NCI-H345 treated with DMSO at 0.1 percent for 48 hours (cell line): Measurements from ENCODE around the gene CHST11.

Source experiments
- DNase-seq: peaks from one replicate; lab custom pipeline; 2025; ENCODE audit not compliant: unreplicated experiment; lab: John Stamatoyannopoulos, UW

CHST11 gene

DNA sequence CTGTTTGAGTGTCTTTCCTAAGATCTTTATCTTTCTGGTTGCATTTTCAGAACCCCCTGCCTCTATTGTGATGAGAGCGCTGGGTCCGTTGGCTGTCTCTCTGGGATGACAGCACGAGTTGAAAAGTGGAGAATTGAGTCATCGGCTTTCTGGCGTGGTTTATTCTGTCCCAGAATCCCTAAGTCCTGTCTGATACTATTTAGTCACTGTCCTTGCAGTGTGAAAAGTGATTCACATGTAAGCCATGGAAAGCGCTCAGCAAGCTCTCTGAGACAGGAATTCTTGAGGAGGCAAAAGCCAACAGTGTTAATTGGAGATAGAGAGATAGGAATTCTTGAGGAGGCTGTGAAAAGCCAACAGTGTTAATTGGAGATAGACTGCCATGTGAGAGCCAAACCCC, 121.7 kb downstream of the CHST11 start:
- no peak for DNase-seq

DNA sequence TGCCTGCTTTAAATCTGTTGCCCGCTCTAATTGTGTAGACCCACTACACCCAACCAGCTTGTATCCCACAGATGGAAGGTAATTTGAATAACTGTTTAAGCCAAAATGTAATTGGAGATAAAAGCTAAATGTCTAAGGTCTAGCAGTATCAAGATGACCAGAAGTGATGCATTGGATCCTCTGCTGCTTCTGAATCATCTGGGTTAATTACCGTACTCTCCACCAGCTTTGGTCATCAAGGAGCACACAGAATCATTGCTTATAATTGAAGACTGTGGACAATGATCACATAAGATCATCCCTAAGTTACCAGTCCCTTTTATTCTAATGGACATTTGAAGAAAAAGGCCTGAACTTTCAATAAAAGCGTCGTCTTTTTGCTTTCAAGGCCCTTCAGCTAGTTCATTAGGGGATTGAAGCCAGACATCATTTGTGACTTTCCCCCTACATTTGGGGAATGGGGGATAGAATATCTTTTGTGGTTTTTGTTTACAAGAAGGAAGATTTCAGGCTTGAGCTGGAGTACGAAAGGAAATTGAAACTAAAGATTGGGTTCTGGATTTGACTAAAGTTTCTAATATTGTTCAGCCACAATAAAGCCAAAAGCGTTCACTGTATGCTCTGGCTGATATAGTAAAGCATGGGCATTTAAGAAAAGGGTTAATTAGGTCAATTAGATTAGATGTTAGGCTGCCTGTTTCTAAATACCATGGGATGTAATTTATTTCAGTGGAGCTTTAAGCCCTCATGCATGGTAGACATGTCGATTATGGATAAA, 123.2 kb downstream of the CHST11 start:
- no peak for DNase-seq

DNA sequence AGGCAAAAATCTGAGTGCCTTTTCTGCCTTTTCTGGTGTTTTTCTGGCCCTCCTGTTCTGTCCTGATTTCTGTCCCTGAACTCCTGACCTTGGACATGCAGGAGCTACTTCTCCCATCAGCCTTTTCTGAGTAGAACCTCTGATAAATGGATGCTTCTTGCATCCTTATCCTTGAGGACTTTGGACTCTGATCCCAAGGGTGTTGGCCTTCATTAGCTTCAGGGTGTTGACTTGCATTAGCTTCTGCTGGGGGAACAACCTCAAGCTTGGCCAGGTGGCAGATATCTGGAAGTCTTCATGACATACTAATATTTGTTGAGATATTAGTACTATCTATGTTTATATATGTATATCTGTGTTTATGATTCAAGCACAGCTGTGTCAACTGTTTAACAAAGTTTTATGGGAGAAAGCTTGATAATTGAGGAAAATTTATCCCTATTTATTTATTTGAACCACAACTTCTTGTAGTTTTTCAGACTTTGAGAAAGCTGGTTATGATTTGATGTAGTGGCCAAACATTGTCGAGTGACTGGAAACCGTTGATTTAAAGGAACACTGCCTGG, 124.3 kb downstream of the CHST11 start:
- no peak for DNase-seq

DNA sequence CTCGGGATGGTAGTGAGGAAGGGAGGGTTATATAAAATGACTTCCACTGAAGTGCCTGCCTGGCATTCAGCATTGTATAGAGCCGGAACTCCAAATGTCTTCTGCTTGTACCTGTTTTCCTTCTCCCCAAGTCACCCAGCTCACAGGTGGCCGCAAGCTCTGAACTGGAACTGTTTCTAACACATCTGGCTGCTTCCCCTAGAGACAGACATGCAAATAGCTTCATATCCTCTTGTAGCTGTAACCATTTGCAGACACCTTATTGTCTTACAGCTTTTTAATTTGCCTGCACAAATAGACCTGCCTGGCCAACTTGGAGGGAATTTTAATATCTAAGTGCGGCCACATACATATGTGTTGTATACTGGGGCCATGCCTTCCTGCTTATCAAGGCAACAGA, 126.0 kb downstream of the CHST11 start:
- DNase-seq = no peak

DNA sequence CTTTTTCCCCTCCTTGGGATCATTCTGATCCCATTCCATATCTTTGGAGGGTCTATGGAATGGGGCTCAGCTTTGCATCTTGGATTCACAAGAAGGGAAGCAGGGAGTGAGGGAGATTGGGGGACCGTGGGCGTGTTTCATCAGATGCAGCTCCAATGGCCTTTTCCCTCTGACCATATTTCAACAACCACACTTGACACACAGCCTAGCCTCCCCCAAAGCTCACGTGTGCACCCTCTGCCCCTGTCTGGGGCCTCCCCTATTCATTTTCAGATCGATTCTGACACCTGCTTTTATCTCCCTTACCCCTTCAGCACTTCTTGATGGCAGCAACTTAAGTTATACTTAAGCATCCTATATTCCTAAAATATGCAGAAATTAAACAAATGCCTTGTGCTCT, 126.6 kb downstream of the CHST11 start:
- no peak for DNase-seq

DNA sequence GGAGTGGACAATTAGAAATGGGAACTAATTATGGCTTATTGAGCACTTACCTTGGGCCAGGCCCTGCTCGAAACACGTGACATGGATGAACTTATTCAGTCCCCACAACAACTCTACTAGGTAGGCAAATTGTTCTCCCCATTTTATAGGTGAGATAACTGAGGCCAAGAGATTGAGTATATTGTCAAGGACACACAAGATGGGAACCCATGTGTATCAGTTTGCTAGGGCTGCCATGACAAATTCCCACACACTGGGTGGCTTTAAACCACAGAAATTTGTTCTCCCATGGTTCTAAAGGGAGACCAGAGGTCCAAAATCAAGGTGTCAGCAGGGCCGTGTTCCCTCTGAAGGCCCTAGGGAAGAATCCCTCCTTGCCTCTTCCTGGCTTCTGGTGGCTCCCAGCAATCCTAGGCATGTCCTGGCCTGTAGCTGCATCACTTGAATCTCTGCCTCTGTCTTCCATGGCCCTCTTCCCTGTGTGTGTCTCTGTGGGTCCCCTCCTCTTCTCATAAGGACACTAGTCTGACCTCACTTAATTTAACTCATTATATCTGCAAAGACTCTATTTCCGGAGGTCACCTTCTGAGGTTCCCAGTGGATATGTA, 128.8 kb downstream of the CHST11 start:
- DNase-seq = no peak

DNA sequence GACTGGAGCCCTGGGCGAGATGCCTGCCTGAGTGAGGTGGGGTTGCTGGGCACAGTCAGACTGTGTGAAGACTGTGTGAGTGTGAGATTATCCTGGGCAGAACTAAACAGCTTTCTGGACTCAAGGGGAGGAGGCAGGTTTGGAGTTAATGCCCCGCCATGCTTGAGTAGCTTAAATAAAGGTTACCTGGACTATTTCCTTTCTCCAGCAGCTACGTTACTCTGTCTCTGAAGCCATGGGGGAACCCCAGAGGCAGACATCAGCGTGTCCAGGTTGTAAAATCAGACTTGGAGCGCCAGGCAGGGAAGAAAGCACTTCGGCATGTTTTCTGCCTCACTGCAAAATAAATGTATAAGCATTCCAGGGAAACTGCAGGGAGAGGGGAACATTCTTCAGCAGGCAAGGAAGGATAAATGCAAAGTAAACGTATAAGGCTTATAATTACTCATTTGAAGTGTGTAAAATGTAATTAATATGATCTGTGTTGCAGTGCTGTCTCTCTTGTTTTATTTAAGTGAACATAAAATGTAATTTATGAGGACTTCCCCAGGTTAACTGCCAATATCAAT, 129.7 kb downstream of the CHST11 start:
- no peak for DNase-seq

DNA sequence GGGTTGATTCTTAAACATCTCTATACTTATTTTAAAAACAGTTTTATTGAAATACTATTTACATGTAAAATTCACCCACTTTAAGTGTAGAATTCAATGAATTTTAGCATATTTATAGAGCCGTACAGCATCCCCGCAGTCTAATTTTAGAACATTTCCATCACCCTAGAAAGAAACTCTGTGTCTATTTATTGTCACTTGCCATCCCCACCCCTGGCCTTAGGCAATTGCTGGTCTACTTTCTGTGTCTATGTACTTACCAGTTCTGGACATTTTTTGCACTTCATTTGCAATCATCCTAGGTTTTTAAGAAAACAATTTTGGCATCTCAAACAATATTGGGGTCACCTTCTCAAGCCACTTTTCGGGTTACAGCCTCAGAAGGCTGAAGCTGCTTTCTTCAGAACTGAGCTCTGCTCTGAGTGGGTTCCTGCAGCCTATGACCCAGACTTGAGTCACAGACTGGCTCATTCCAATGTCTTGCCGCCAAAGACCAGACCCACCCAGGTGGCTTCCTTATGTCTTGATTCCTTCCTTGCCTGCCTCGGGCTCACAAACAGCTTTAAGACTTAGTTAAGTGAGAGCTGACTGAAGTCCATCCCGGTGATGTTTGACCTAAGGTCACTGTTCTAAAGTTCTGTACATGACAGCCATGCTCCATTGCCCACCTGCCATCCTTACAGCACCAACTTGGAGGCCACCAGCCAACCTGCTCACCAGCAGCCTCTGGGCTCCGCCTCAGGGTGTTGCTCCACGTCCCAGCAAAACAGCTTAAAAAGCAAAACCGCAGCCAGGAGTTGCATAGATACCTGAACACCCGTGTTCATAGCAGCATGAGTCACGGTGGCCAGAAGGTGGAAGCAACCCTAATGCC, 131.5 kb downstream of the CHST11 start:
- DNase-seq = no peak

DNA sequence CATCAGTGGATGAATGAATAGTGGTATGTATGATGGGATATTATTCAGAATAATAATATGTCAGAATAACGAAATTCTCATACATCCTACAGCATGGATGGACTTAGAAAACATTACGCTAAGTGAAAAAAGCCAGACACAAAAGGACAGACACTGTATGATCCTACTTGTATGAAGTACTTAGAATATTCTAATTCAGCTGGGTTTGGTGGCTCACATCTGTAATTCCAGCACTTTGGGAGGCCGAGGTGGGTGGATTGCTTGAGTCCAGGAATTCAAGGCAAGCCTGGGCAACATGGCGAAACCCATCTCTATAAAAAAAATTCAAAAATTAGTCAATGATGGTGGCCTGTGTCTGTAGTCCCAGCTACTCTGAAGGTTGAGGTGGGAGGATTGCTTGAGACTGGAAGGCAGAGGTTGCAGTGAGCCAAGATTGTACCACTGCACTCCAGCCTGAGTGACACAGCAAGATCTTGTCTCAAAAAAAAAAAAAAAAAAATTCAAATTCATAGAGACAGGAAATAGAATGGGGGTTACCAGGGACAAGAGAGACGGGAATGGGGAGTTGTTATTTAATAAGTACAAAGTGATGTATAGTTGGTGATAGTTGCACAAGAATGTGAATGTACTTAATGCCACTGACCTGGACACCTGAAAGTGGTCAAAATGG, 132.3 kb downstream of the CHST11 start:
- no peak for DNase-seq

DNA sequence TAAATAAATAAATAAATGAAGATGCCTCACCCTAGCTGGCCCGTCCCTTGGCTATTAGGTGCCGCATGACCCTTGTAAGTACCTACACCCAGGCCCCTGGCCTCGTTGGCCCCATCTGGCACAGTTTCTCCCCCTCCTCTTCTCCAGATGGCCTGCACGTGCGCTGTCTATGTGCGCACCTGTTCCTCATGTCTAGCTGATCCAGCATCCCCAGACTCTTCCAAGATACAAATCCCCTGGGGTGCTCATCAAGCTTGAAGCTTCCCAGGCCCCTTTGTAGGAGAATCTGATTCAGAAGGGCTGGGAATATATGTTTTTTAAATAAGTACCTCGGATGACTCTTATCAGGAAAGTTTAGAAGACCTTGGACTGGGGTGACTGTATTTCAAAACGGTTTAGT, 133.3 kb downstream of the CHST11 start:
- DNase-seq = no peak

DNA sequence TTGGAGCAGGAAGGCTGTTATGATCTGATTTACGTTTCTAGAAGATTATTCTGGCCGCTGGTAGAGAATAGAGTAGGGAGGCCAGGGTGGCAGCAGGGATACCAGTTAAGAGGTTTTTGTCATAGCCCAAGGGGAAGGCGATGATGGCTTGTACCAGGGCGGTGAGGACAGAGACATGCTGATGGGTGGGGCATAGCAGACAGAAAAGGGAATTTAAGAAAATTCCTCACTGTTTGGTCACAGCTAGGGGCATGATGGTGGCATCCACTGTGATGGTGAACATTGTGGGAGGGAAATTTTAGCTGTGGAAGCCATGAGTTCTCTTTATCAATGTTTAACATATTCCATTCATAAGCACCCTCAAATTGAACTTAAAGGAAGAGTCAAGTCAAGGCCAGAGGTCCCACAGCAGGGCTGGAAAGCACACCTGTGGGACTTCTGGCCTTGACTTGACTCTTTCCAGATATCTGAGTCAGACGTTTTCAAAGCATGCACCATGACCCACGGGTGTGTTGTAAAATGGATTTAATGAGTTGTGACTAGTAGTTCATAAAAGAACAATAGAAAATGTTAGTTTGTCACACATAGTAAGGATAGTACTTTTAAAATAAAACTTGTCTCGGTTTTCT, 134.6 kb downstream of the CHST11 start:
- DNase-seq = no peak

DNA sequence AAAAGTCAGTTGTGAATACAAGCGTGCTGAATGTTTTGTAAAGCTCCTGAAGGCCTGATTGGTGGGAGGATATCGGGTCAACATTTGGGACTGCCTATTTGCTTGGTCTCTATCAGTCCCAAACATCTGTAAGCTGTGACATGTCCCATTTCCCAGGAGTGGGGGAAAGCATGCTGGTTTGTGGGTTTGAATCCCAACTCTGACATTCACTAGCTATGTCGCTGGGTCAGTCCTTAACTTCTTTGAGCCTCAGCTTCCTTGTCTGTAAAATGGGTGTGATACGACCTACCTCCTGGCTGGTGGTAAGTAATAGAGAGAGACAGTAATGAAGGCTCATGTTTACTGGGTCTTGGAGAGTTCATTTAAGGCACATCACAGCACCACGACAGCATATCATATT, 136.7 kb downstream of the CHST11 start:
- DNase-seq = no peak

DNA sequence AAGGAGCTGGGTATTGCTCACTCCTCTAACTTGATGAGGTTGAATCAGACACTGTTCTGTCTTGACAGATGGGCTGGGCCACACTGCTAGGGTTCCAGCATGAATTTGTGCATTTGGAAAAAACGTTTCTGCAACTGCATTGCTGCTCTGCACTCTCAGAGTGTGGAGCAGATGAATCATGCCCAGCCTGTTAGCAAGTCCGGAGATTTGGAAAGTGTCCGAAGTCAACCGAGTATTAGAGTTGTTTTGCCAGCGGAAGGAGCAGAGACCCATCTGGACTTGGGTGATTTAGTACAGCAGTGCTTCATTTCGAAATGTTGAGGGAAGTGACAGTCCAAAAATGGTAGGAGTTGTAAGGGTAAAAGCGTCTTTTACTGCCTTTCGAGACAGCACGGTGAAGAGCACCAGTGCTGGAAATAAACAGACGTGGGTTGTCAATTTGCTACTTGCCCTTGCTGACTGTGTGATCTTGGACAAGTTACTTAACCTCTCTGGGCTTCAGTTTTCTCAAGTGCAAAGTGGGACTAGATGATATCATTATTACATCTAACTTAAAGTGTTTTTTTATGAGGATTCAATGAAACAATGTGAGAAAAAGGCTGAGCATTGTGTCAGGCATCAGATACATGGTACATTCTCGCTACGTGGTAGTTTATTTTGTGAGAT, 139.5 kb downstream of the CHST11 start:
- no peak for DNase-seq

DNA sequence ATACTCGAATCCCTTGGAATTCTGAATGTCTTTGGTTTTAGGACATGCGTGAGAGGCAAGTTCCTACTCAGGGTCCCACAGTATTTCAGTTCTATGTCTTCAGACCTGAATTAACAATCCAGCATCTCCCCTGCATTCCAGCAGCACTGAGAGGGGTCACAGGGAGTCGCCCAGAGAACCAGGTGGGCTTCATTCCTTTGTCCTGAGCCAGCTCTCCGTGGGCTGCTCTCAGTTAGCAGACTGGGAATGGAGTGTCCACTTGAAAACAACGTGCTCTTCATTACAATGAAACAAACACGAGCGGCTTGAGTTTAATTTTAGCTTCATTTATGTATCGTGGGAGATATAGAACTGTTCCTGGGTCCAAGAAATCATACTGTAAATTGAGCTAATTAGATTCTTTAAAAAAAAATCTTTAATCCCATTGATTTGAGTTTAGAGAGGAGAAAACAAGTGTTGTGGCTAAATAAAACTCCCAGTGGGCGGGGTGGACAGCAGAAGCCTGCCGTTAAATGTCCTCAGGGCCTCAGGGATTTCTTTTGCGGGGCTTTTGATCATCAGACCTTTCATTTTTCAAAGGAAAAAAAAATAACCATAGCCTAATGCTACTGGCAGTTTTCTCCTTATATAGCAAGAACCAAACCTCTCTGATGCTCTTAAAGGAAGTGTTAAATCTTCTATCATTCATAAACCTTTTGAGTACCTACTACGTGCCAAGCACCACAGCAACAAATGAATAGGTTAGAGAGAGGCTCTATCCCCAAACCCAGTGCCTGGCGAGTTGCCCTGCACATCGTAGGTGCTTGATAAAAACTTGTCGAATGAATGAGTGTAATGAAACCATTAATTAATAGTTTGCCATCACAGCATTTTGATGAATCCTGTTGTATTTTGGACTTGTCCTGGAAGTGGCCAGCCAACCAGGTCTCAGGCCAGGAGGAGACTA, 140.4 kb downstream of the CHST11 start:
- DNase-seq = no peak

DNA sequence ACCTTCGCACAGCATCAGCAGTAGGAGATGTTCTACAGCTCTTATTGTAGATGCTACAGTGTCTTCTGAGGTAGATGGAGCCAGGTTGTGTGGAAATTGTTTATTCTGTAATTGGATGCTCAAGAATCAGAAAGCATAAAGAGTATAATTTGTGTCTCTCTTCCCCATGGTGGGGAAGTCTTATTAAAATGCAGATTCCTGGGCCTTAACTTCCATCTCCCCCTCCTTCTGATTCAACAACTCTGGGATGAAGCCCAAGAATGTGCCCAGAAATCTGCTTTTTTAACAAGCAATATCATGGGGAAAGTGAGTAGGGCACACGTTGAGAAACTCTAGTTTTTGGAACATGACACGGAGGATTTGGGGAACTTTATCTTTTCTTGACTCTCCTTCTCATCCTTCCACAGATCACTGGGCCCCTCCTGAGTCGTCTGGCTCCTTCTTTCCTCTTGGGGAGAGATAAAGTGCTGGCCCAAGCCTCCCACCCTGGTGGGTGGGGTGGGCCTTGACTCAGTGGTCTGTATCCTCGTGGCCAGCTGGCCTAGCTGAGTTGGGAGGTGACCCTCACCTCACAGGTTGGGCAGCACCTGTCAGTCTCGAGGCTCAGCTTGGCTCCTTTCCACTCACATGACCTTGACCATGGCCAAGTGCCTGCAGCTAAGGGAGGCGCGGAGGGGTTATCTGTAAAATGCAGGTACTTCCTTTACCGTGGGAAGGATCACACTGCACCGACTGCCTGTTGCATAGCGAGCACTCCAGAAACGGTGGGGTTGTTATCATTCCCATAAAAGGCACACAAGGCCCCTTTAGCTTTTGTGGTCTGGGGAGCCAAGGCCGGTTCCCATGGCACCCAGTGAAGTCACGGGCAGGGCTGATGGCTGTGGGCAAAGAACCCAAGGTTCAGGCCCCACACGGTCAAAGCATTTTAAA, 141.9 kb downstream of the CHST11 start:
- DNase-seq = no peak

DNA sequence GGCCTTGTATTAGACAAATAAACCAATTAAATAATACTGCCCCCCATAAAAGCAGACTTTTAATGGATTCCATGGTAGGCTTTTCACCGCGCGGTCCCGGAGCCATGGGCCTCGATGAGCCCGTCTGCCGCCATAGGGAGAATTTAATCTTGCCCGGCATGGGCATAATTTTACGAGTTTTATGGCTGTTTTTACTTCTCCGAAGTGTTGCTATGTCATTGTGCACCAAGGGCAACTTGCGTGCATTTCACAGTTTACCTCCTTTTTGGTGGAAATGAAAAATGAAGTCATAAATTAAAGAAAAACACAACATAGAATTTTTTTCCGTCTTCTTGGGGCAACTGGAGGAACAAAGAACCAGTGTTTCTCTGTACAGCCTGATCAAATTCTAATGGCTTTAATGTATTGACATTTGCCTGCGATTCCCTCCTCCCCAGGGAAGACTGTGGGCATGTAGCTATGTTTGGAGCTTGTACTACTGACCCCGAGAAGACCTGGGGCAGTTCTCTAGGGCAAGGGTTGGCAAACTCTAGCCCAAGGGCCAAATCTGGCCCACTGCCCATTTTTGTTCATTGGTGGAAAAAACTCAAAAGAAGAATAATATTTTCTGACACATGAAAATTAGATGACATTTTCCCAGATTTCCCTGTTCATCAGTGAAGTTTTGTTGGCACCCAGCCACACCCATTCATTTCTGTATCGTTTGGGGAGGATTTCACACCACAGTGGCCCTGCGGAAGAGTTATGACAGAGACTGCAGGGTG, 142.7 kb downstream of the CHST11 start:
- no peak for DNase-seq
